ENCODE data around the gene SCRT2.
"Not testable (repeated sequence)": the region's sequence is repeated elsewhere in the genome, so short reads cannot be mapped to it uniquely, and the experiment has no call there.

GRCh38 chr20:724797-725196, 49.2 kb upstream of the SCRT2 start:
- not testable (repeated sequence) for TF ChIP-seq CTCF (IDR thresholded peaks at IDR 0.05; ENCODE audit: low read depth, low read length, missing input control); JUND (IDR thresholded peaks at IDR 0.05); GABPA (IDR thresholded peaks at IDR 0.05 in 1 of 2, conservative IDR thresholded peaks at IDR 0.05 in 1 of 2)

Measured in liver (tissue), 3 donors.